Small intestine (tissue), 7 donors: ENCODE results near the gene STUM. TPM values are rescaled to one million over a fixed set of nuclear protein-coding genes. Genes with fewer than 3 reads are reported as not detected.
A peak's percentile ranks its signal among the peaks of the same experiment; 100 is the strongest.

ENCODE experiments used
- DNase-seq, 2 donors: peaks; one replicate each; pipeline versions ENCODE4 v3.0.0 to v3.0.0-alpha.2; 2013
- FAIRE-seq: peaks from 2 replicates; lab custom pipeline; 2012; peaks lifted over from hg19 to GRCh38; lab: Jason Lieb, UNC
- H3K27ac ChIP-seq, 3 donors: one replicate each; pipeline ENCODE4 v1.5.1; 2013; ENCODE audit warnings: low read length in 2 of 3, mild to moderate bottlenecking in 2 of 3, control low read depth in 1 of 3, inconsistent platforms in 1 of 3, low read depth in 1 of 3, moderate library complexity in 1 of 3
- H3K27me3 ChIP-seq, 3 donors: one replicate each; pipeline ENCODE4 v1.6.1; 2013; ENCODE audit warnings: low read length in 3 of 3, inconsistent platforms in 1 of 3; ENCODE audit not compliant: control insufficient read depth in 3 of 3, insufficient read depth in 3 of 3
- H3K36me3 ChIP-seq, 3 donors: one replicate each; pipeline ENCODE4 v1.6.1; 2013; ENCODE audit warnings: low read length in 3 of 3, inconsistent platforms in 1 of 3, low read depth in 1 of 3, mild to moderate bottlenecking in 1 of 3, moderate library complexity in 1 of 3; ENCODE audit not compliant: control insufficient read depth in 3 of 3, insufficient read depth in 2 of 3
- H3K4me1 ChIP-seq, 3 donors: one replicate each; pipeline ENCODE4 v1.6.1; 2013; ENCODE audit warnings: low read length in 2 of 3, inconsistent platforms in 1 of 3, low read depth in 1 of 3, mild to moderate bottlenecking in 1 of 3, moderate library complexity in 1 of 3; ENCODE audit not compliant: control insufficient read depth in 3 of 3, insufficient read depth in 2 of 3
- H3K4me3 ChIP-seq, 3 donors: one replicate each; pipeline ENCODE4 v1.5.1; 2013; ENCODE audit warnings: low read length in 3 of 3, control low read depth in 1 of 3, inconsistent platforms in 1 of 3, low read depth in 1 of 3, mild to moderate bottlenecking in 1 of 3, moderate library complexity in 1 of 3
- H3K9me3 ChIP-seq, 2 donors: one replicate each; pipeline ENCODE4 v1.6.1; 2013; ENCODE audit warnings: low read depth in 1 of 2, low read length in 1 of 2; ENCODE audit not compliant: control insufficient read depth in 2 of 2, insufficient read depth in 1 of 2
- WGBS, 3 donors: extraction: QIAGEN DNeasy Blood & Tissue Kit; methylation state at CpG; one replicate each; pipeline ENCODE4 v1.1.7; 2013; 5-methylcytosine and 5-hydroxymethylcytosine counted together
- polyA plus RNA-seq, 4 donors: library from polyadenylated mRNA; stranded (reverse) in 3 of 4; unstranded in 1 of 4; fragments of 200-250 nt in 3 of 4; fragments of 120-200 nt in 1 of 4; gene quantifications; one replicate each; pipeline versions ENCODE4 v1.2.1 to v1.2.3, GENCODE V29; 2013
- donor health status: healthy with polysubstance abuse.
- donor health status: control.
- donor health status: control.
- donor health status: Bipolar disorder and iron deficiency.
- donor health status: healthy.

The STUM gene
- polyA plus RNA-seq, 4 donors = under 0.01 to 9.6 (median 0.55) TPM

DNA sequence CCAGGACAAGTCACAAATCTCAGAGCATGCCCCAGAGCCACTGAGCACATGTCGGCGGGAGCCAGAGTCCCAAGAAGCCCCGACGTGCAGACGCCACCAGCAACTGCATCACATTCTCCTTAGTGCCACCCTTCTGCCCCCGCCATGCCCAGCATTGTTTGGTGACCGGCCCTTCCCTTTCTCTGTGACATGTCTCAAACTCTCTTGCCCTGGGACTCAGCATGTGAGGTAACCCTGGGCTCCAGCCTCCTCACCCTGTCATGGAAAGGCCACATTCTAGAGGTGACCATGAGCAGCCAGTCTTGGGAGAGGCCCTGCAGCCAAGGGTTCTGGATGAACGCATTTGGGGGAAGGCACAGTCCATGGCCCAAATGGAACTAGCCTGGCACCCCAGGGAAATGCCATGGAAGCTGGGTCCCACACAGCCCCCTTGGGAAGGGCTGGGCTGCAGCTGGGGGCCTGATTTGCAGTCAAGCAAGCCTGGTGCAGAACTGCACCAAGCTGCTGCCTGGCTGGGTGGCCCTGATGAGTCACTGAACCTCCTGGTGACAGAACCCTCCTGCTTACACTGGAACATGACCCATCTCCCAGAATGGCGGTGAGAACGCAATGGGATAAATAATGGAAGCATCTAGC, 96.1 kb downstream of the STUM start:
- no peaks in the 10 kb centered on the region for H3K9me3 ChIP-seq
- H3K4me1 ChIP-seq = peaks cover 3 to 11% (median 4%) of the 10 kb centered on the region in 3 donors
- H3K4me3 ChIP-seq = no peak overlapping the region
- DNase-seq = no peak
- H3K36me3 ChIP-seq = peaks cover 0 to 86% (median 0%) of the 10 kb centered on the region in 3 donors
- H3K27me3 ChIP-seq = no peaks in the 10 kb centered on the region
- FAIRE-seq = no peak
- WGBS, 3 donors = 89 to 98% (median 94%) methylated on average over 10 of the region's 10 CpGs
- no peak overlapping the region for H3K27ac ChIP-seq

DNA sequence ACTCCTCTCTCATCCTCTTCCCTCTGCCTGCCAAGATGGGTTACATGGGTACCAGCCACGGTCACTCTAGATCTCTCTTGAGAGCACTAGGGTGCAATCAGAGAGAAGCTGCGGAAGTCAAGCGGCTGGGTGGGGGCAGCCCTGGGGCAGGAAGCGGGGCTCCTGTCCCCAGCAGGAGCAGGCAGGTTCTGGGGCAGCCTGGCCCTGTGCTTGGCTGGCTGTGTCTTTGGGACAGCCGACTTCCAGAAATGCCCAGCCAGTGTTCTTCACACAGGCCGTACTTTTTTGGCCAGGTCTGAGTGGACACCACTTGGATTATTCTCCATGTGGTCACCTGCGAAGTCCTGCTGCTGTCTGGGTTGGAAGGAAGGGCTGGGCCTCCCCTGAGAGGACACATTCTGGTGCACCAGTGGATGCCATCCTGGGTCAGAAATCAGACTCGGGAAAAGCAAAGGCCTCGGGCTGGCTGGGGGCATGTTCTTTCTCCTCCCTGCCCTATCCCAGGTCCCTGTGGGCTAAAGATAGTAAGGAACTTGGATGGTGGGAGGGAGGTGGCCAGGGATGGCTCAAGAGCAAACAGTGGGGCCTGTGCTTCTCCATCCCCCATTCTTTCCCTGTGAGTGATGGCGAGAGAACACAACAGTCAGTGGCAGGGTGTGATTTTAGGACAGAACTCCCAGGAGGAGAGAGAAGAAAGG, 96.9 kb downstream of the STUM start:
- no peaks in the 10 kb centered on the region for H3K9me3 ChIP-seq
- peaks cover 3 to 11% (median 4%) of the 10 kb centered on the region in 3 donors for H3K4me1 ChIP-seq
- H3K27ac ChIP-seq = no peak overlapping the region
- no peak overlapping the region for H3K4me3 ChIP-seq
- H3K27me3 ChIP-seq = no peaks in the 10 kb centered on the region
- 82 to 90% (median 86%) methylated on average over 10 of the region's 10 CpGs for WGBS, 3 donors
- DNase-seq (no peak), FAIRE-seq (no peak)
- H3K36me3 ChIP-seq = peaks cover 0 to 78% (median 0%) of the 10 kb centered on the region in 3 donors

DNA sequence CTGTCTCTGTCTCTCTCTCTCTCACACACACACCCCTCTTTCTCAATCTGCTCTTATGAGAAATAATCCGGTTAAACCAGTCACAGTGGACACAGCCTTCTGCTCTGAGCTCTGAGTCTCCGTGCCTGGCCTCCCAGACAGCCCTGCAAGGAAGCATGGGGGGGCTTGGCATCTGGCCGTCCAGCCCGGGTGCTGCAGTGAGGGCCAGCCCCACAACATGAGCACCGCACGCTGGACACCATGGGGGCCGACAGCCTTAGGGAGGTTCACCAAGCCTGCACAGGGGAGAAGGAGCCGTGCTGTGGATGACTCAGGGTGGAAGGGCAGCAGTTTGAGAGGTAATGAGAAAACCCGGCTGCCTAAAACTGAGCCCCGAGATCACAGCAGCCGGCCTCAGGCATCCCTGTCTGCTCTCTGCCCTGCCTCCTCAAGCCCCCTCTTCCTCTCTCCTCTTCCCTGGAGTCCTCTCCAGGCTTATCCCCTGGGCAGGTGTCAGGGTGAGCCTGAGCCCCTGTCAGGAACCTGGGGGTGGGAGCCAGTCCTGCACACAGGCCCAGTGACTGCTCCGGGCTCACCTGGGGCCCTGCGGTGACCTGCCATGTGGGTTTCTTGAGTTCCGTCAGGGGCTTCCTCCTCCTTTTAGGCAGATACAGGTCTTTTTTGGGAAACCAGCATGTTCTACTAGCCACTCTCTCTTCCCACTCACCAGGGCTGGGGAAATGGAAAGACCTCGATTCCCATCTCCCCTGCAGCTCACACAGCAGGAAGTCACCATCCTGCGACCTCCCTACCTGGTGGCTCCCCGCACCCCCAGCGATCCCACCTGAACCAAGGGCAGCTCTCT, 97.7 kb downstream of the STUM start:
- FAIRE-seq (no peak), DNase-seq (no peak)
- Histone ChIP-seq H3K27ac (no peak overlapping the region), H3K4me3 (no peak overlapping the region), H3K27me3 (no peaks in the 10 kb centered on the region), H3K36me3 (peaks cover 0 to 72% (median 0%) of the 10 kb centered on the region in 3 donors), H3K9me3 (no peaks in the 10 kb centered on the region), H3K4me1 (peaks cover 3 to 11% (median 4%) of the 10 kb centered on the region in 3 donors)
- WGBS, 3 donors = 88 to 96% (median 91%) methylated on average over 17 to 18 of the region's 18 CpGs

DNA sequence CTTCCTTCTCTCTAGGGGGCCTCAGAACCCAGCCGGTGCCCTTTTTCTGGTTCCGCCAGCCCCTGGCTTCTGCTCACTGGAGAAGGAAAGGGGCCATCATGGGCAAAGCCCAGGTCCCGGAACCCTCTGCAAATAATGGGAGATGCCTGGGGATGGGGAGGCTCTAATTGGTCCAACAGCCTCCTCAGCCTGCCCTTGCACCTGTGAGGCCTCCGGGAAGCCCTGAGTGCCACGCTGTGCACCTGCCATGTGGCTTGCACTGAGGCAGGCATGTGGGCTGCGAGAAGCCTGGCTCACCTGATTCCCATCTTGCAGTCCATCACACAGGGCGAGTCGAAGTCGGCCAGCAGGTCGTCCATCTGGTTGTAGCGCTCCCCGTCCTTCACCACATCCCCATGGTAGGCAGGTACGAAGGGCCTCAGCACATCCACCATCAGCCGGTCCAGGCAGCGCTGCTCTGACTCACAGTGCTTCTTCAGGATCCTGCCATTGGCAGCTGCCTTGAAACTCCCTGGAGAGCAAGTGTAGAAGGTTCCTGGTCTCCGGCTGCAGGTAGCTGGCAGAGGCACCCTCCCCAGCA, 98.4 kb downstream of the STUM start:
- peaks cover 0 to 65% (median 0%) of the 10 kb centered on the region in 3 donors for H3K36me3 ChIP-seq
- 95 to 98% (median 95%) methylated on average over 16 of the region's 16 CpGs for WGBS, 3 donors

DNA sequence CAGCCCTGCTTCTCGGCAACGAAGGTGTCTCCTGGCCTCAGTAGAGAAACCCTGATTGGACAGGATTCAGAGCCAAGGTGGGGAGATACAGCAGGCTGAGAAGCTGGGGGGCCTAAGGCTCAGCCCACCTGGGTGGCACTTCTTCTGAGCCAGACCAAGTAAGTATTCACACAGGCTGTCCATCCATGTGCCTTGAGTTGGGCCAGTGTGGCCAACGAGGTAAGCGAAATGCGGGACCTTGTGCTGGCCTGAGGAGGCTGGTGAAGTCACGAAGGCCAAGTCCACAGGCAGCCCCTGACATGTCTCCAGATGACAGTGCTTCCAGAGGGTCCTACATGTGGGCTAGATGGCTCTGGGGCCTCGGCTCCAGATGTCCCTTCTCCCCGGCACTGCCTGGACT, 99.2 kb downstream of the STUM start:
- Histone ChIP-seq H3K4me3 (no peak overlapping the region), H3K4me1 (peaks cover 3 to 10% (median 4%) of the 10 kb centered on the region in 3 donors), H3K27ac (no peak overlapping the region), H3K36me3 (peaks cover 0 to 58% (median 0%) of the 10 kb centered on the region in 3 donors), H3K27me3 (no peaks in the 10 kb centered on the region), H3K9me3 (no peaks in the 10 kb centered on the region)
- WGBS, 3 donors = 95 to 98% (median 96%) methylated on average over 8 of the region's 8 CpGs
- no peak for DNase-seq
- FAIRE-seq = no peak

More for the DNA sequence above, 98.4 kb downstream of the STUM start:
- H3K4me3 ChIP-seq = no peak overlapping the region
- H3K27ac ChIP-seq = no peak overlapping the region
- DNase-seq = no peak
- no peaks in the 10 kb centered on the region for H3K27me3 ChIP-seq
- no peaks in the 10 kb centered on the region for H3K9me3 ChIP-seq
- H3K4me1 ChIP-seq = peaks cover 3 to 11% (median 4%) of the 10 kb centered on the region in 3 donors
- FAIRE-seq = no peak

DNA sequence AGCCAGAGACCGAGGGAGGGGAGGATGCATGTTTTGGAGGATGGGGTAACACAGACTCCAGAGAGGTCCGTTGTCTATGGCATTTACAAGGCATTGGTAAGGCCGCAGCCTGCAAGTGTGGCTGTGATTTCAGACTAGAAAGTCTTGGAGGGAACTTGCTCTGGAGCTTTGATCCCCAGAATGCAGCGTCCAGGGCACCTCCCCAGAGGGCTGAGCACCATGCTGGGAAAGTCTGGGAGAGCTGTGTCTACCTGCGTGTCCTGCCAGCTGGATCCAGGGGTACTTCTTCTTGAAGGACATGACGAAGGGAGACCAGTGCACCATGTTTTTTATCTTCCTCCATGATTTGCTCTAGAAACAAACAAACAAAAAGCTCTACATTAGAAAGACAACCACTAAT, 99.9 kb downstream of the STUM start:
- peaks cover 0 to 4% (median 2%) of the 10 kb centered on the region in 3 donors for H3K4me1 ChIP-seq
- WGBS, 3 donors = 91 to 99% (median 95%) methylated on average over 6 of the region's 6 CpGs
- H3K27ac ChIP-seq = no peak overlapping the region
- no peak for DNase-seq
- H3K9me3 ChIP-seq = no peaks in the 10 kb centered on the region
- no peaks in the 10 kb centered on the region for H3K27me3 ChIP-seq
- no peak overlapping the region for H3K4me3 ChIP-seq
- FAIRE-seq = no peak
- H3K36me3 ChIP-seq = peaks cover 0 to 52% (median 0%) of the 10 kb centered on the region in 3 donors

DNA sequence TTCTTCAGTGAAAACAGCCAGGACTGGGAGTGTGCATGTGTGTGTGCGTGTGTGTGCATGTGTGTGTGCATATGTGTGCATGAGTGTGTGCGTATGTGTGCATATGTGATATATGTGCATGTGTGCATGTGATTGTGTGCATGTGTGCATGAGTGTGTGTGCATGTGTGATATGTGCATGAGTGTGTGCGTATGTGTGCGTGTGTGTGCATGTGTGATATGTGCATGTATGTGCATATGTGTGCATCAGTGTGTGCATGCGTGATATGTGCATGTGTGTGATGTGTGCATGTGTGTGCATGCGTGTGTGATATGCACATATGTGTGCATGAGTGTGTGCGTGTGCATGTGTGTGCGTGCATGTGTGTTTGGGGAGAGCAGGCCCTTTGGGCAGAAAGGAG, 100.7 kb downstream of the STUM start:
- DNase-seq = no peak
- Histone ChIP-seq H3K9me3 (no peaks in the 10 kb centered on the region), H3K27ac (no peak overlapping the region), H3K4me3 (no peak overlapping the region), H3K27me3 (no peaks in the 10 kb centered on the region), H3K4me1 (peaks cover 0 to 6% (median 5%) of the 10 kb centered on the region in 3 donors), H3K36me3 (peaks cover 0 to 45% (median 0%) of the 10 kb centered on the region in 3 donors)
- FAIRE-seq = no peak
- 98% methylated on average over 8 of the region's 8 CpGs for WGBS, 3 donors

DNA sequence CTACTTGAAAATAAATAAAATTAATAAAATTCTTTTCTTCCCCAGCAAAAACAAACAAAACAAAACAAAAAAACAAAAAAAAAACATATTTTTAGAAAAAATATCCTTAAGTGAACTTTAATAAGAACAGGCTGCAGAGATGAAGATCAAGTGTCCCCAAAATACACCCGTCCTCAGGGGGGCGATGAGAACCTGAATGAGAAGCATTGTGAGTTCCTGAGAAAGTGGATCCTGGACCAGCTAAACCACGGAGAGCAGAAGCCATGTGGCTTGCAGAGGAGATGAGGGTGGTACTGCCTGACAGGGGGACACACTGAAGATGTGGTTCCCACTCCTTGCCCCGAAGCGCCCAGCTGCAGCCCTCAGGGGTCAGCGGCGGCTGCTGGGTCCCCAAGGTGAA, 101.2 kb downstream of the STUM start:
- H3K36me3 ChIP-seq = peaks cover 0 to 41% (median 0%) of the 10 kb centered on the region in 3 donors
- WGBS, 3 donors = 79 to 84% (median 81%) methylated on average over 7 of the region's 7 CpGs
- no peaks in the 10 kb centered on the region for H3K27me3 ChIP-seq
- no peaks in the 10 kb centered on the region for H3K9me3 ChIP-seq
- DNase-seq (no peak), FAIRE-seq (no peak)
- no peak overlapping the region for H3K4me3 ChIP-seq
- peak overlapping the region in 1 of 3 donors; percentile 2 for H3K27ac ChIP-seq
- peaks cover 0 to 11% (median 8%) of the 10 kb centered on the region in 3 donors for H3K4me1 ChIP-seq
